ENCODE results near the gene DENND1A. TPM values are rescaled to one million over a fixed set of nuclear protein-coding genes. Genes with fewer than 3 reads are reported as not detected.
"Not testable (repeated sequence)": the region's sequence is repeated elsewhere in the genome, so short reads cannot be mapped to it uniquely, and the experiment has no call there.

DENND1A gene
- total RNA-seq, 2 experiments from 2014 or later, result 23.7 to 29.5 TPM

GRCh38 chr9:123432331-123433236 is 497.3 kb downstream of the DENND1A start:
- intact Hi-C loops (cut with DNase I, micrococcal nuclease), result no loop called here
- POLR2A ChIA-PET, result no interaction called here
- no peak for ATAC-seq
- Mint-ChIP-seq H3K4me1 (no peaks in the 10 kb centered on the region), H3K27ac (no peak overlapping the region), H3K27me3 (no peaks in the 10 kb centered on the region), H3K9me3 (ENCODE audit: low read depth) (no peaks in the 10 kb centered on the region), H3K4me3 (no peak overlapping the region), H3K36me3 (ENCODE audit: low read depth) (peaks cover 24% of the 10 kb centered on the region)
- CTCF ChIA-PET, result interaction anchor here (0.7 kb wide), 1 partner anchor 14 kb away, joined by 5 read pairs; no protein-coding TSS in a partner anchor
- DNase-seq, result no peak

GRCh38 chr9:123431581-123431980 is 498.3 kb downstream of the DENND1A start:
- intact Hi-C loops (cut with DNase I, micrococcal nuclease), result no loop called here
- no peaks in the 10 kb centered on the region for H3K27me3 Mint-ChIP-seq
- ATAC-seq, result no peak
- no peak for DNase-seq
- H3K9me3 Mint-ChIP-seq (ENCODE audit: low read depth), result no peaks in the 10 kb centered on the region
- ChIA-PET POLR2A (no interaction called here), CTCF (no interaction called here)
- H3K27ac Mint-ChIP-seq, result no peak overlapping the region
- H3K4me3 Mint-ChIP-seq, result no peak overlapping the region
- H3K36me3 Mint-ChIP-seq (ENCODE audit: low read depth), result peaks cover 20% of the 10 kb centered on the region
- no peaks in the 10 kb centered on the region for H3K4me1 Mint-ChIP-seq

GRCh38 chr9:123428450-123428849 is 501.5 kb downstream of the DENND1A start:
- ATAC-seq; CTCF ChIA-PET; H3K27me3 Mint-ChIP-seq; intact Hi-C loops (cut with DNase I, micrococcal nuclease); H3K27ac Mint-ChIP-seq; DNase-seq; H3K9me3 Mint-ChIP-seq (ENCODE audit: low read depth); H3K4me3 Mint-ChIP-seq; H3K4me1 Mint-ChIP-seq; POLR2A ChIA-PET: not testable (repeated sequence)
- H3K36me3 Mint-ChIP-seq (ENCODE audit: low read depth), result peaks cover 17% of the 10 kb centered on the region

GRCh38 chr9:123426406-123426805 is 503.5 kb downstream of the DENND1A start:
- Mint-ChIP-seq H3K27me3 (no peaks in the 10 kb centered on the region), H3K36me3 (ENCODE audit: low read depth) (peaks cover 15% of the 10 kb centered on the region), H3K4me1 (no peaks in the 10 kb centered on the region), H3K27ac (no peak overlapping the region), H3K9me3 (ENCODE audit: low read depth) (no peaks in the 10 kb centered on the region), H3K4me3 (no peak overlapping the region)
- intact Hi-C loops (cut with DNase I, micrococcal nuclease), result no loop called here
- POLR2A ChIA-PET, result no interaction called here
- ATAC-seq, result no peak
- CTCF ChIA-PET, result interaction anchor here (0.9 to 1.5 kb wide), 2 partner anchors 17 to 30 kb away, joined by 3 read pairs; no protein-coding TSS in a partner anchor
- DNase-seq, result no peak

GRCh38 chr9:123425836-123426365 is 504.0 kb downstream of the DENND1A start:
- Mint-ChIP-seq H3K4me1 (no peaks in the 10 kb centered on the region), H3K9me3 (ENCODE audit: low read depth) (no peaks in the 10 kb centered on the region), H3K36me3 (ENCODE audit: low read depth) (peaks cover 12% of the 10 kb centered on the region), H3K27me3 (no peaks in the 10 kb centered on the region), H3K27ac (no peak overlapping the region), H3K4me3 (no peak overlapping the region)
- intact Hi-C loops (cut with DNase I, micrococcal nuclease), result no loop called here
- DNase-seq (no peak), ATAC-seq (no peak)
- ChIA-PET CTCF (interaction anchor here (1.5 kb wide), 1 partner anchor 16 kb away, joined by 3 read pairs; no protein-coding TSS in a partner anchor), POLR2A (no interaction called here)

- H3K4me1 Mint-ChIP-seq, result no peaks in the 10 kb centered on the region
- POLR2A ChIA-PET, result no interaction called here
- CTCF ChIA-PET, result no interaction called here
- H3K27me3 Mint-ChIP-seq, result no peaks in the 10 kb centered on the region
- no peak overlapping the region for H3K4me3 Mint-ChIP-seq
- no peaks in the 10 kb centered on the region for H3K9me3 Mint-ChIP-seq (ENCODE audit: low read depth)
- H3K27ac Mint-ChIP-seq, result no peak overlapping the region
- ATAC-seq, result no peak
- DNase-seq, result no peak
- intact Hi-C loops (cut with DNase I, micrococcal nuclease), result no loop called here
- peaks cover 9% of the 10 kb centered on the region for H3K36me3 Mint-ChIP-seq (ENCODE audit: low read depth)
Measured at GRCh38 chr9:123425261-123425821, 504.6 kb downstream of the DENND1A start.

- Mint-ChIP-seq H3K36me3 (ENCODE audit: low read depth) (peaks cover 4% of the 10 kb centered on the region), H3K27ac (no peak overlapping the region), H3K9me3 (ENCODE audit: low read depth) (no peaks in the 10 kb centered on the region), H3K4me1 (no peaks in the 10 kb centered on the region), H3K4me3 (no peak overlapping the region), H3K27me3 (no peaks in the 10 kb centered on the region)
- intact Hi-C loops (cut with DNase I, micrococcal nuclease), result no loop called here
- ATAC-seq, result no peak
- DNase-seq, result no peak
- CTCF ChIA-PET, result interaction anchor here (0.8 kb wide), 1 partner anchor 157 kb away, joined by 3 read pairs; no protein-coding TSS in a partner anchor
- POLR2A ChIA-PET, result no interaction called here
Measured at GRCh38 chr9:123424552-123425225, 505.2 kb downstream of the DENND1A start.

GRCh38 chr9:123424131-123424530 is 505.8 kb downstream of the DENND1A start:
- H3K4me3 Mint-ChIP-seq, result no peak overlapping the region
- no peaks in the 10 kb centered on the region for H3K36me3 Mint-ChIP-seq (ENCODE audit: low read depth)
- no peaks in the 10 kb centered on the region for H3K27me3 Mint-ChIP-seq
- no peaks in the 10 kb centered on the region for H3K9me3 Mint-ChIP-seq (ENCODE audit: low read depth)
- intact Hi-C loops (cut with DNase I, micrococcal nuclease), result no loop called here
- ATAC-seq, result no peak
- DNase-seq, result no peak
- H3K27ac Mint-ChIP-seq, result no peak overlapping the region
- POLR2A ChIA-PET, result no interaction called here
- CTCF ChIA-PET, result interaction anchor here (0.8 kb wide), 1 partner anchor 157 kb away, joined by 3 read pairs; no protein-coding TSS in a partner anchor
- H3K4me1 Mint-ChIP-seq, result no peaks in the 10 kb centered on the region

GRCh38 chr9:123423311-123423640 is 506.6 kb downstream of the DENND1A start:
- no peak for ATAC-seq
- Mint-ChIP-seq H3K27ac (no peak overlapping the region), H3K4me1 (no peaks in the 10 kb centered on the region), H3K36me3 (ENCODE audit: low read depth) (no peaks in the 10 kb centered on the region), H3K27me3 (no peaks in the 10 kb centered on the region), H3K9me3 (ENCODE audit: low read depth) (no peaks in the 10 kb centered on the region), H3K4me3 (no peak overlapping the region)
- DNase-seq, result no peak
- intact Hi-C loops (cut with DNase I, micrococcal nuclease), result no loop called here
- ChIA-PET POLR2A (no interaction called here), CTCF (interaction anchor here (0.6 kb wide), 1 partner anchor 1664 kb away, joined by 3 read pairs; no protein-coding TSS in a partner anchor)

- Mint-ChIP-seq H3K9me3 (ENCODE audit: low read depth) (no peaks in the 10 kb centered on the region), H3K27me3 (no peaks in the 10 kb centered on the region), H3K4me1 (no peaks in the 10 kb centered on the region), H3K27ac (no peak overlapping the region), H3K36me3 (ENCODE audit: low read depth) (no peaks in the 10 kb centered on the region), H3K4me3 (no peak overlapping the region)
- ATAC-seq (no peak), DNase-seq (no peak)
- intact Hi-C loops (cut with DNase I, micrococcal nuclease), result no loop called here
- POLR2A ChIA-PET, result no interaction called here
- CTCF ChIA-PET, result interaction anchor here (1.7 kb wide), 1 partner anchor 13 kb away, joined by 4 read pairs; no protein-coding TSS in a partner anchor
Measured at GRCh38 chr9:123422635-123423310, 507.2 kb downstream of the DENND1A start.

- POLR2A ChIA-PET, result no interaction called here
- CTCF ChIA-PET, result interaction anchor here (1.7 kb wide), 1 partner anchor 14 kb away, joined by 4 read pairs; no protein-coding TSS in a partner anchor
- DNase-seq (no peak), ATAC-seq (no peak)
- Mint-ChIP-seq H3K36me3 (ENCODE audit: low read depth) (no peaks in the 10 kb centered on the region), H3K4me1 (no peaks in the 10 kb centered on the region), H3K27me3 (no peaks in the 10 kb centered on the region), H3K4me3 (no peak overlapping the region), H3K27ac (no peak overlapping the region), H3K9me3 (ENCODE audit: low read depth) (no peaks in the 10 kb centered on the region)
- intact Hi-C loops (cut with DNase I, micrococcal nuclease), result no loop called here
Measured at GRCh38 chr9:123421801-123422455, 508.0 kb downstream of the DENND1A start.

Measured in activated CD4-positive, alpha-beta T cell treated with anti-CD3 and anti-CD28 coated beads for 36 hours (primary cell).